Mesenchymal stem cell (in vitro differentiated cells and primary cell): ENCODE measurements around the gene RAB7A.

Source experiments
- DNase-seq: peaks from one replicate; pipeline ENCODE4 v3.0.0-alpha.2; 2013
- H2AFZ ChIP-seq: one replicate; pipeline ENCODE4 v1.6.1; 2013; ENCODE audit warnings: low read depth, mild to moderate bottlenecking, control low read depth, inconsistent platforms, low read length, moderate library complexity
- H2AK5ac ChIP-seq: 2 replicates; pipeline ENCODE4 v1.6.1; 2013; ENCODE audit warnings: low read length, moderate library complexity, mild to moderate bottlenecking, inconsistent platforms; ENCODE audit not compliant: severe bottlenecking
- H2BK120ac ChIP-seq: one replicate; pipeline ENCODE4 v1.6.1; 2013; ENCODE audit warnings: low read depth, mild to moderate bottlenecking, inconsistent platforms, low read length, moderate library complexity
- H2BK12ac ChIP-seq, 2 experiments: one replicate each; pipeline ENCODE4 v1.6.1; 2013; ENCODE audit warnings: inconsistent platforms in 2 of 2, low read length in 2 of 2, mild to moderate bottlenecking in 2 of 2, moderate library complexity in 2 of 2, control low read depth in 1 of 2
- H2BK15ac ChIP-seq: one replicate; pipeline ENCODE4 v1.6.1; 2013; ENCODE audit warnings: mild to moderate bottlenecking, low read depth, inconsistent platforms; ENCODE audit not compliant: poor library complexity, severe bottlenecking
- H2BK5ac ChIP-seq: 2 replicates; pipeline ENCODE4 v1.6.1; 2013; ENCODE audit warnings: low read depth, mild to moderate bottlenecking, low read length, control low read depth, inconsistent platforms; ENCODE audit not compliant: poor library complexity, severe bottlenecking
- H3K14ac ChIP-seq, 2 experiments: one replicate each; pipeline ENCODE4 v1.6.1; 2013; ENCODE audit warnings: inconsistent platforms in 2 of 2, low read length in 2 of 2, control low read depth in 1 of 2, mild to moderate bottlenecking in 1 of 2, moderate library complexity in 1 of 2
- H3K18ac ChIP-seq, 2 experiments: one replicate each; pipeline ENCODE4 v1.6.1; 2013; ENCODE audit warnings: inconsistent platforms in 2 of 2, low read length in 2 of 2, control low read depth in 1 of 2, low read depth in 1 of 2, mild to moderate bottlenecking in 1 of 2
- H3K23ac ChIP-seq, 2 experiments: one replicate each; pipeline ENCODE4 v1.6.1; 2013; ENCODE audit warnings: inconsistent platforms in 2 of 2, low read length in 2 of 2, mild to moderate bottlenecking in 2 of 2, moderate library complexity in 2 of 2, control low read depth in 1 of 2
- H3K27ac ChIP-seq: 2 replicates; pipeline ENCODE4 v1.5.1; 2013; ENCODE audit warnings: mild to moderate bottlenecking, moderate library complexity, low read length, control low read depth, inconsistent platforms; ENCODE audit not compliant: poor library complexity, severe bottlenecking
- H3K27me3 ChIP-seq, 2 experiments: 2 replicates each; pipeline versions ENCODE4 v1.6.1 to v1.7.0; 2013; ENCODE audit warnings: low read length in 2 of 2, mild to moderate bottlenecking in 2 of 2, moderate library complexity in 2 of 2, control low read depth in 1 of 2, inconsistent platforms in 1 of 2; ENCODE audit not compliant: control insufficient read depth in 1 of 2, insufficient read depth in 1 of 2
- H3K36me3 ChIP-seq, 2 experiments: 2 replicates each; pipeline versions ENCODE4 v1.6.1 to v1.7.0; 2013; ENCODE audit warnings: low read length in 2 of 2, control low read depth in 1 of 2, inconsistent platforms in 1 of 2, low read depth in 1 of 2, mild to moderate bottlenecking in 1 of 2; ENCODE audit not compliant: insufficient read depth in 2 of 2, control insufficient read depth in 1 of 2
- H3K4ac ChIP-seq, 2 experiments: one replicate each; pipeline ENCODE4 v1.6.1; 2013; ENCODE audit warnings: inconsistent platforms in 2 of 2, low read length in 2 of 2, mild to moderate bottlenecking in 2 of 2, moderate library complexity in 2 of 2, control low read depth in 1 of 2, low read depth in 1 of 2
- H3K4me1 ChIP-seq: 2 replicates; pipeline ENCODE4 v1.6.1; 2013; ENCODE audit warnings: low read depth, low read length, control low read depth; ENCODE audit not compliant: control insufficient read depth, insufficient read depth
- H3K4me2 ChIP-seq: 2 replicates; pipeline ENCODE4 v1.6.1; 2013; ENCODE audit warnings: low read length, mild to moderate bottlenecking, inconsistent platforms; ENCODE audit not compliant: poor library complexity, severe bottlenecking
- H3K4me3 ChIP-seq, 2 experiments: 2 replicates each; pipeline versions ENCODE4 v1.5.1 to v1.7.0; 2013; ENCODE audit warnings: low read length in 2 of 2, mild to moderate bottlenecking in 2 of 2, control low read depth in 1 of 2, low read depth in 1 of 2; ENCODE audit not compliant: insufficient read depth in 1 of 2
- H3K79me1 ChIP-seq: replicated peaks from 2 replicates; pipeline ENCODE4 v1.6.1; 2013; ENCODE audit warnings: mild to moderate bottlenecking, control low read depth, low read length, inconsistent platforms; ENCODE audit not compliant: poor library complexity, severe bottlenecking
- H3K9ac ChIP-seq: 2 replicates; pipeline ENCODE4 v1.7.0; 2013; ENCODE audit warnings: mild to moderate bottlenecking, low read length, moderate library complexity
- H3K9me3 ChIP-seq: 2 replicates; pipeline ENCODE4 v1.7.0; 2013; ENCODE audit warnings: mild to moderate bottlenecking, low read length; ENCODE audit not compliant: control insufficient read depth
- H4K8ac ChIP-seq: one replicate; pipeline ENCODE4 v1.6.1; 2013; ENCODE audit warnings: inconsistent platforms, mild to moderate bottlenecking, low read length, moderate library complexity
- H4K91ac ChIP-seq: one replicate; pipeline ENCODE4 v1.6.1; 2013; ENCODE audit warnings: mild to moderate bottlenecking, low read length, inconsistent platforms
- WGBS: methylation state at CpG from one replicate; pipeline ENCODE4 v1.1.7; 2013; ENCODE audit warnings: mixed read lengths; 5-methylcytosine and 5-hydroxymethylcytosine counted together

The RAB7A gene

GRCh38 chr3:128800241-128801187, 74.5 kb downstream of the RAB7A start:
- Histone ChIP-seq H2BK15ac (no peak overlapping the region), H2AFZ (no peak overlapping the region), H3K79me1 (peaks cover 28% of the 10 kb centered on the region), H2AK5ac (no peak overlapping the region), H4K91ac (no peak overlapping the region), H3K4me1 (peaks cover 2% of the 10 kb centered on the region), H3K18ac (no peak overlapping the region), H2BK12ac (no peak overlapping the region), H3K4me2 (no peak overlapping the region), H2BK120ac (no peak overlapping the region), H3K36me3 (peaks cover 8 to 82% of the 10 kb centered on the region in 2 experiments), H2BK5ac (no peak overlapping the region), H3K9ac (no peak overlapping the region), H3K27me3 (no peaks in the 10 kb centered on the region), H3K4ac (no peak overlapping the region), H3K4me3 (no peak overlapping the region), H3K23ac (no peak overlapping the region), H4K8ac (no peak overlapping the region), H3K27ac (no peak overlapping the region), H3K9me3 (no peaks in the 10 kb centered on the region), H3K14ac (no peak overlapping the region)
- WGBS, result 98% methylated on average over 8 of the region's 9 CpGs
- DNase-seq, result no peak

GRCh38 chr3:128801779-128802380, 75.9 kb downstream of the RAB7A start:
- no peak overlapping the region for H3K27ac ChIP-seq
- H4K91ac ChIP-seq, result no peak overlapping the region
- no peak overlapping the region for H4K8ac ChIP-seq
- no peak overlapping the region for H3K23ac ChIP-seq
- DNase-seq, result no peak
- no peak overlapping the region for H2BK120ac ChIP-seq
- H2BK12ac ChIP-seq, result no peak overlapping the region
- WGBS, result 96% methylated on average over 2 of the region's 2 CpGs
- no peak overlapping the region for H2AK5ac ChIP-seq
- no peak overlapping the region for H3K4ac ChIP-seq
- no peak overlapping the region for H2BK5ac ChIP-seq
- H2BK15ac ChIP-seq, result no peak overlapping the region
- peaks cover 25% of the 10 kb centered on the region for H3K79me1 ChIP-seq
- H2AFZ ChIP-seq, result no peak overlapping the region
- H3K9me3 ChIP-seq, result no peaks in the 10 kb centered on the region
- H3K4me3 ChIP-seq, result no peak overlapping the region
- H3K4me2 ChIP-seq, result no peak overlapping the region
- peaks cover 2% of the 10 kb centered on the region for H3K4me1 ChIP-seq
- peaks cover 7 to 85% of the 10 kb centered on the region in 2 experiments for H3K36me3 ChIP-seq
- H3K9ac ChIP-seq, result no peak overlapping the region
- no peaks in the 10 kb centered on the region for H3K27me3 ChIP-seq
- no peak overlapping the region for H3K14ac ChIP-seq
- H3K18ac ChIP-seq, result no peak overlapping the region

DNA sequence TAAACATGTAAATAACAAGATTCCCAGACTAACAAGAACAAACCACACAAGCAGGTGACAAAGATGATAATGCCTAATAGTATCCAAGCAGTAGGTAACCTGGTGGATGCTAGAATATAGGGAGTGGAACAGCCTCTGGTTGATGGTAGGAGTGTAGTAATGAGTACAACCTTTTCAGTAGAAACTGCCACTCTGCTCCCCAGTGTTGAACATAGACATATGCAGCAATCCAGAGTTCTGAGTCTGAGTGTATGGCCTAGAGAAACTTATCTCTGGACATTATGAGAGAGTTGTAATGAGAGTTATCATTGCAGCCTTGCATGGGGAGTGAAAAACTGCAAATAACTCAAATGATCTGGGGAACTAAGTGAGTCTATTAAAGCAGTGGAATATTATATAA, 77.3 kb downstream of the RAB7A start:
- no peaks in the 10 kb centered on the region for H3K9me3 ChIP-seq
- peaks cover 27% of the 10 kb centered on the region for H3K79me1 ChIP-seq
- H4K8ac ChIP-seq, result no peak overlapping the region
- no peak overlapping the region for H3K14ac ChIP-seq
- no peak overlapping the region for H3K4me2 ChIP-seq
- no peak overlapping the region for H2AFZ ChIP-seq
- no peak overlapping the region for H3K9ac ChIP-seq
- H2BK120ac ChIP-seq, result no peak overlapping the region
- no peaks in the 10 kb centered on the region for H3K27me3 ChIP-seq
- no peak overlapping the region for H2BK15ac ChIP-seq
- no peak overlapping the region for H3K18ac ChIP-seq
- H3K4me3 ChIP-seq, result no peak overlapping the region
- peaks cover 12 to 82% of the 10 kb centered on the region in 2 experiments for H3K36me3 ChIP-seq
- H3K27ac ChIP-seq, result no peak overlapping the region
- no peak overlapping the region for H3K23ac ChIP-seq
- no peak overlapping the region for H2AK5ac ChIP-seq
- peaks cover 5% of the 10 kb centered on the region for H3K4me1 ChIP-seq
- DNase-seq, result no peak
- no peak overlapping the region for H2BK5ac ChIP-seq
- H3K4ac ChIP-seq, result no peak overlapping the region
- H2BK12ac ChIP-seq, result no peak overlapping the region
- no peak overlapping the region for H4K91ac ChIP-seq

- peaks cover 27% of the 10 kb centered on the region for H3K79me1 ChIP-seq
- DNase-seq, result peak; percentile 80
- no peak overlapping the region for H2BK15ac ChIP-seq
- H3K14ac ChIP-seq, result no peak overlapping the region
- H3K9me3 ChIP-seq, result no peaks in the 10 kb centered on the region
- H2AK5ac ChIP-seq, result no peak overlapping the region
- no peak overlapping the region for H3K4ac ChIP-seq
- H3K4me3 ChIP-seq, result peak overlapping the region in 1 of 2 experiments; percentile 65
- H3K36me3 ChIP-seq, result peaks cover 18 to 82% of the 10 kb centered on the region in 2 experiments
- no peak overlapping the region for H3K18ac ChIP-seq
- H3K23ac ChIP-seq, result no peak overlapping the region
- no peak overlapping the region for H3K4me2 ChIP-seq
- no peak overlapping the region for H2AFZ ChIP-seq
- no peak overlapping the region for H4K91ac ChIP-seq
- peak overlapping the region; percentile 39 for H3K9ac ChIP-seq
- 84% methylated on average over 4 of the region's 5 CpGs for WGBS
- no peaks in the 10 kb centered on the region for H3K27me3 ChIP-seq
- no peak overlapping the region for H4K8ac ChIP-seq
- no peak overlapping the region for H2BK120ac ChIP-seq
- H2BK5ac ChIP-seq, result no peak overlapping the region
- peak overlapping the region; percentile 20 for H3K27ac ChIP-seq
- no peak overlapping the region for H2BK12ac ChIP-seq
- H3K4me1 ChIP-seq, result peaks cover 5% of the 10 kb centered on the region
These were observed 78.2 kb downstream of the RAB7A start for GRCh38 chr3:128804017-128804810.
